AG04450 (cell line): ENCODE measurements around the gene NOL9. TPM values are rescaled to one million over a fixed set of nuclear protein-coding genes. Genes with fewer than 3 reads are reported as not detected.
A peak's percentile ranks its signal among the peaks of the same experiment; 100 is the strongest.

Experiments
- CTCF ChIA-PET: fragments of 300-600, 350-600 bp; formaldehyde crosslinking; extraction: SDS; loops from one replicate; lab custom pipeline; 2022; ENCODE audit warnings: antibody characterized with exemption, inconsistent platforms; lab: Charles Lee
- POLR2A ChIA-PET: fragments of 350-600 bp; formaldehyde crosslinking; extraction: SDS; loops from one replicate; lab custom pipeline; 2021; ENCODE audit warnings: antibody characterized with exemption, inconsistent platforms; lab: Yijun Ruan, JAX
- DNase-seq: peaks from one replicate; pipeline ENCODE4 v3.0.0-alpha.2; 2011; ENCODE audit warnings: low read depth, low spot score
- H3K27ac ChIP-seq: one replicate; pipeline ENCODE4 v1.5.1; 2012; ENCODE audit warnings: low read depth, low read length, control low read depth
- H3K27me3 ChIP-seq: one replicate; pipeline ENCODE4 v1.6.0; 2012; ENCODE audit warnings: low read length; ENCODE audit not compliant: control insufficient read depth, insufficient read depth
- H3K4me3 ChIP-seq: 2 replicates; pipeline ENCODE4 v1.5.1; 2011; ENCODE audit warnings: mild to moderate bottlenecking, low read depth, low read length, control low read depth
- H3K9me3 ChIP-seq: 2 replicates; pipeline ENCODE4 v1.5.1; 2012; ENCODE audit warnings: low read length; ENCODE audit not compliant: control insufficient read depth, insufficient read depth
- CTCF ChIP-seq: IDR thresholded peaks from 2 replicates; pipeline ENCODE4 v1.5.1; 2011; ENCODE audit warnings: low read depth, low read length, control low read depth, inconsistent platforms
- polyA minus RNA-seq: library from RNA; depleted of rRNA, polyadenylated mRNA; stranded (reverse); fragments of >200 nt; gene quantifications from 2 replicates; pipeline ENCODE4 v1.2.3, GENCODE V29; 2011; rRNA and poly(A)+ RNA removed
- polyA plus RNA-seq: library from polyadenylated mRNA; depleted of rRNA; stranded (reverse); fragments of >200 nt; gene quantifications from 2 replicates; pipeline ENCODE4 v1.2.3, GENCODE V29; 2011; rRNA removed

NOL9 gene
- 17.9 and 23.6 TPM in 2 replicates for polyA plus RNA-seq
- polyA minus RNA-seq, result 23.0 and 31.2 TPM in 2 replicates

GRCh38 chr1:6554031-6554906 lies at the start of gene NOL9:
Gene NOL9 (minus strand): TSS chr1:6554513. CDS start chr1:6554502, 11 bp downstream.
- no peak within 1 kb of the TSS for H3K27ac ChIP-seq
- POLR2A ChIA-PET, result interaction anchor here (0.7 to 1.0 kb wide), 2 partner anchors 15 to 25 kb away, joined by 3 read pairs; partner anchors contain the start of gene ZBTB48
- TF ChIP-seq CTCF, result peak; percentile 91
- no peaks in the 10 kb centered on the region for H3K27me3 ChIP-seq
- H3K9me3 ChIP-seq, result peaks cover 3% of the 10 kb centered on the region; the same call in 1 of the 2 replicates
- H3K4me3 ChIP-seq, result peak within 1 kb of the TSS; percentile 91
- DNase-seq, result peak; percentile 79
- CTCF ChIA-PET, result interaction anchor here (0.6 to 3.6 kb wide), 34 partner anchors 9 to 176 kb away, joined by 3 to 34 read pairs (median 4); partner anchors contain the start of gene ZBTB48

GRCh38 chr1:6603238-6603914 lies 49.1 kb upstream of the NOL9 start:
- H3K27me3 ChIP-seq, result no peaks in the 10 kb centered on the region
- peak overlapping the region; percentile 99 for H3K27ac ChIP-seq
- no peak for TF ChIP-seq CTCF
- no peak for DNase-seq
- H3K4me3 ChIP-seq, result peak overlapping the region; percentile 57
- POLR2A ChIA-PET, result interaction anchor here (0.9 to 2.3 kb wide), 7 partner anchors 9 to 182 kb away, joined by 3 to 10 read pairs (median 6); partner anchors contain the start of genes CAMTA1, PHF13 and ZBTB48
- CTCF ChIA-PET, result interaction anchor here (1.3 kb wide), 1 partner anchor 30 kb away, joined by 3 read pairs; no protein-coding TSS in a partner anchor
- no peaks in the 10 kb centered on the region; the same call in 1 of the 2 replicates for H3K9me3 ChIP-seq

GRCh38 chr1:6602669-6603237 lies 48.4 kb upstream of the NOL9 start, which contains the start of gene KLHL21:
Gene KLHL21 (minus strand): TSS chr1:6602869. CDS start chr1:6602817, 52 bp downstream.
- CTCF ChIA-PET, result no interaction called here
- Histone ChIP-seq H3K4me3 (peak within 1 kb of the TSS; percentile 98), H3K27me3 (no peaks in the 10 kb centered on the region), H3K27ac (peak within 1 kb of the TSS; percentile 99), H3K9me3 (no peaks in the 10 kb centered on the region; the same call in 1 of the 2 replicates)
- TF ChIP-seq CTCF, result no peak
- no peak for DNase-seq
- POLR2A ChIA-PET, result interaction anchor here (0.8 to 2.3 kb wide), 12 partner anchors 9 to 182 kb away, joined by 3 to 10 read pairs (median 6); partner anchors contain the start of genes CAMTA1, PHF13, THAP3 and ZBTB48

GRCh38 chr1:6601923-6602668 lies 47.8 kb upstream of the NOL9 start:
- ChIA-PET POLR2A (interaction anchor here (0.8 to 2.3 kb wide), 9 partner anchors 10 to 183 kb away, joined by 4 to 10 read pairs (median 6); partner anchors contain the start of genes CAMTA1, PHF13, THAP3 and ZBTB48), CTCF (no interaction called here)
- H3K9me3 ChIP-seq, result no peaks in the 10 kb centered on the region; the same call in 1 of the 2 replicates
- H3K27ac ChIP-seq, result peak overlapping the region; percentile 96
- DNase-seq, result no peak
- no peak for TF ChIP-seq CTCF
- peak overlapping the region; percentile 98 for H3K4me3 ChIP-seq
- H3K27me3 ChIP-seq, result no peaks in the 10 kb centered on the region
